Lower leg skin (tissue), 3 donors: Measurements from ENCODE around the gene FAM3A.

ENCODE experiments used
- POLR2A ChIP-seq, 2 donors: fragments of 450-650 bp; IDR thresholded peaks; one replicate each; pipeline ENCODE4 v1.6.1; 2016 to 2017; ENCODE audit warnings: antibody characterized with exemption in 2 of 2, mild to moderate bottlenecking in 1 of 2, moderate library complexity in 1 of 2
- TF ChIP-seq, protein P1 (sequence below), 3 donors: fragments of 450-650 bp; IDR thresholded peaks; one replicate each; pipeline ENCODE4 v1.5.1; 2016; ENCODE audit warnings: antibody characterized with exemption in 3 of 3, mild to moderate bottlenecking in 3 of 3, moderate library complexity in 2 of 3

DNA sequence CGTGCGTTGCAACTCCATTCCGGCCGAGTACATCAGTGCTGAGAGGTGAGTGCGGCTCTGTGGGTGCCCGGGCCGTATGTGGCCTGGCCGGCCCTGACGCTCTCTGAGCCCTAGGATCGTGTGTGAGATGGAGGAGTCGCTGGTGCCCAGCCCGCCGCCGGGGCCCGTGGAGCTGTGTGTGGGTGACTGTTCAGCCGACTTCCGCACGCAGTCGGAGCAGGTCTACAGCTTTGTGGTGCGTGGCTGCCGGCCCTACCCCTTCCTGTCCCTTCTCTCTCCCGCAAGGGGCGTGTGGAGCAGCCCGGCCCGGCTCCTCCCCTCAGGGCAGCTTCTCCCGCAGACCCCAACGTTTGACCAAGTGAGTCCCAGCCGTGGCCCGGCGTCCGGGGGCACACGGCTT is 50.0 kb downstream of the FAM3A start:
- TF ChIP-seq, protein P1, sequence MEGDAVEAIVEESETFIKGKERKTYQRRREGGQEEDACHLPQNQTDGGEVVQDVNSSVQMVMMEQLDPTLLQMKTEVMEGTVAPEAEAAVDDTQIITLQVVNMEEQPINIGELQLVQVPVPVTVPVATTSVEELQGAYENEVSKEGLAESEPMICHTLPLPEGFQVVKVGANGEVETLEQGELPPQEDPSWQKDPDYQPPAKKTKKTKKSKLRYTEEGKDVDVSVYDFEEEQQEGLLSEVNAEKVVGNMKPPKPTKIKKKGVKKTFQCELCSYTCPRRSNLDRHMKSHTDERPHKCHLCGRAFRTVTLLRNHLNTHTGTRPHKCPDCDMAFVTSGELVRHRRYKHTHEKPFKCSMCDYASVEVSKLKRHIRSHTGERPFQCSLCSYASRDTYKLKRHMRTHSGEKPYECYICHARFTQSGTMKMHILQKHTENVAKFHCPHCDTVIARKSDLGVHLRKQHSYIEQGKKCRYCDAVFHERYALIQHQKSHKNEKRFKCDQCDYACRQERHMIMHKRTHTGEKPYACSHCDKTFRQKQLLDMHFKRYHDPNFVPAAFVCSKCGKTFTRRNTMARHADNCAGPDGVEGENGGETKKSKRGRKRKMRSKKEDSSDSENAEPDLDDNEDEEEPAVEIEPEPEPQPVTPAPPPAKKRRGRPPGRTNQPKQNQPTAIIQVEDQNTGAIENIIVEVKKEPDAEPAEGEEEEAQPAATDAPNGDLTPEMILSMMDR (IDR thresholded peaks at IDR 0.05) = no peak
- TF ChIP-seq POLR2A (IDR thresholded peaks at IDR 0.05) = no peak
